ENCODE data around the gene CNNM2.

The CNNM2 gene

GRCh38 chr10:102919992-102920739, 2.1 kb downstream of the CNNM2 start:
- H3K9me2 ChIP-seq (replicated peaks; ENCODE audit: insufficient read depth, low read length) = no peaks in the 10 kb centered on the region
- no peaks in the 10 kb centered on the region for H3K79me2 ChIP-seq (ENCODE audit: insufficient read depth, low read length)
- peak overlapping the region; percentile 18 for H3K4me2 ChIP-seq (ENCODE audit: low read depth, low read length, poor library complexity, severe bottlenecking)
- H3K36me3 ChIP-seq (ENCODE audit: low read length) = no peaks in the 10 kb centered on the region
- no peak overlapping the region for H3K4me3 ChIP-seq (ENCODE audit: insufficient read depth, low read length, poor library complexity, severe bottlenecking)
- no peak overlapping the region for H3K9ac ChIP-seq (ENCODE audit: low read length)
- no peak overlapping the region for H3K27ac ChIP-seq (ENCODE audit: low read depth, low read length)
- no peak for TF ChIP-seq CTCF (IDR thresholded peaks at IDR 0.05; ENCODE audit: insufficient read depth, low read length, poor library complexity, severe bottlenecking)
- TF ChIP-seq EZH2phosphoT487 (conservative IDR thresholded peaks at IDR 0.05; ENCODE audit: low read length) = no peak
- no peak overlapping the region for H2AFZ ChIP-seq (ENCODE audit: low read depth, low read length, severe bottlenecking)
- no peaks in the 10 kb centered on the region for H3K27me3 ChIP-seq (ENCODE audit: low read length)
- no peaks in the 10 kb centered on the region for H3F3A ChIP-seq (ENCODE audit: insufficient read depth)
- H3K9me3 ChIP-seq (ENCODE audit: insufficient read depth, low read length) = no peaks in the 10 kb centered on the region
- H4K20me1 ChIP-seq (ENCODE audit: low read depth, low read length) = no peaks in the 10 kb centered on the region

- Histone ChIP-seq H3K9me2 (replicated peaks; ENCODE audit: insufficient read depth, low read length) (no peaks in the 10 kb centered on the region), H3K9me3 (ENCODE audit: insufficient read depth, low read length) (no peaks in the 10 kb centered on the region), H3K27ac (ENCODE audit: low read depth, low read length) (no peak overlapping the region), H3K4me2 (ENCODE audit: low read depth, low read length, poor library complexity, severe bottlenecking) (no peak overlapping the region), H4K20me1 (ENCODE audit: low read depth, low read length) (no peaks in the 10 kb centered on the region), H3K4me3 (ENCODE audit: insufficient read depth, low read length, poor library complexity, severe bottlenecking) (no peak overlapping the region), H3K79me2 (ENCODE audit: insufficient read depth, low read length) (no peaks in the 10 kb centered on the region), H3K36me3 (ENCODE audit: low read length) (no peaks in the 10 kb centered on the region), H3K27me3 (ENCODE audit: low read length) (no peaks in the 10 kb centered on the region), H3F3A (ENCODE audit: insufficient read depth) (no peaks in the 10 kb centered on the region), H2AFZ (ENCODE audit: low read depth, low read length, severe bottlenecking) (no peak overlapping the region), H3K9ac (ENCODE audit: low read length) (no peak overlapping the region)
- TF ChIP-seq CTCF (IDR thresholded peaks at IDR 0.05; ENCODE audit: insufficient read depth, low read length, poor library complexity, severe bottlenecking) (no peak), EZH2phosphoT487 (conservative IDR thresholded peaks at IDR 0.05; ENCODE audit: low read length) (no peak)
These were observed 5.5 kb downstream of the CNNM2 start for GRCh38 chr10:102923601-102924000.

GRCh38 chr10:102926842-102927241, 8.7 kb downstream of the CNNM2 start:
- Histone ChIP-seq H3F3A (ENCODE audit: insufficient read depth) (no peaks in the 10 kb centered on the region), H3K36me3 (ENCODE audit: low read length) (no peaks in the 10 kb centered on the region), H4K20me1 (ENCODE audit: low read depth, low read length) (no peaks in the 10 kb centered on the region), H3K27ac (ENCODE audit: low read depth, low read length) (no peak overlapping the region), H3K79me2 (ENCODE audit: insufficient read depth, low read length) (no peaks in the 10 kb centered on the region), H3K9me2 (replicated peaks; ENCODE audit: insufficient read depth, low read length) (no peaks in the 10 kb centered on the region), H3K9ac (ENCODE audit: low read length) (no peak overlapping the region), H3K4me3 (ENCODE audit: insufficient read depth, low read length, poor library complexity, severe bottlenecking) (no peak overlapping the region), H2AFZ (ENCODE audit: low read depth, low read length, severe bottlenecking) (no peak overlapping the region), H3K4me2 (ENCODE audit: low read depth, low read length, poor library complexity, severe bottlenecking) (no peak overlapping the region), H3K9me3 (ENCODE audit: insufficient read depth, low read length) (no peaks in the 10 kb centered on the region), H3K27me3 (ENCODE audit: low read length) (no peaks in the 10 kb centered on the region)
- TF ChIP-seq CTCF (IDR thresholded peaks at IDR 0.05; ENCODE audit: insufficient read depth, low read length, poor library complexity, severe bottlenecking) (no peak), EZH2phosphoT487 (conservative IDR thresholded peaks at IDR 0.05; ENCODE audit: low read length) (no peak)

Measured in SU-DHL-6 (cell line).